ENCODE measurements around the gene IKZF2. TPM values are rescaled to one million over a fixed set of nuclear protein-coding genes. Genes with fewer than 3 reads are reported as not detected.

Gene IKZF2
- polyA plus RNA-seq, 2 of the 4 experiments (the other 2 are of a cell fraction), result 0.17 to 0.44 TPM

DNA sequence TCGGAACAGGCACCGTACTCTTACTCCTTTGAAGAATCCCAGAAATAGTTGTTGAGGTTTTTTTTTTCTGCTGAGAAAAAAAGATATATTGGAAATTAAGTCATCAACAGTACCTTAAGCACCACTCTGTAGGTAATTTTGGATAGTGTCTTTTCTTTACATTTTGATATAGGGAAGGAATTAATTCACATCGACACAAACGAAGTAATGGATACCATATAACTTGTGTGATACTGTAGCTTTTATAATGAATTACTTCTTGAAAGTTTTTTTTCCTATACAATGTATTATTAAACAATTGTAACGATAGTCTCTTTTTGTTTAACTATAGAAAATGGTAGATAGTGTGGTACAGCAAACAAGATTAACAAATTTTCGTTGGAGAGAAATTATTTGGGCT is 1.5 kb upstream of the IKZF2 start:
- Histone ChIP-seq H3K27ac (no peak overlapping the region), H3K9me3 (no peaks in the 10 kb centered on the region), H3K4me2 (peak overlapping the region; percentile 85), H3K4me1 (peaks cover 12% of the 10 kb centered on the region; the same call in 2 of the 3 replicates), H3K4me3 (no peak overlapping the region)
- POLR2A ChIA-PET, result no interaction called here
- FAIRE-seq, result no peak
- CTCF ChIA-PET, result interaction anchor here (0.6 to 0.8 kb wide), 4 partner anchors 87 to 465 kb away, joined by 3 read pairs; no protein-coding TSS in a partner anchor
- no peak for ATAC-seq
- TF ChIP-seq BHLHE40 (IDR thresholded peaks at IDR 0.05; ENCODE audit: low read depth, low read length) (no peak), HDAC2 (IDR thresholded peaks at IDR 0.05) (no peak), FOSL2 (IDR thresholded peaks at IDR 0.05) (no peak), FOSL2 (CRISPR knock-in tag; IDR thresholded peaks at IDR 0.05) (no peak), NFE2L2 (conservative IDR thresholded peaks at IDR 0.05; ENCODE audit: low read length) (no peak), POLR2A (IDR thresholded peaks at IDR 0.05; ENCODE audit: low read length) (no peak), JUN (IDR thresholded peaks at IDR 0.05) (no peak), FOXS1 (CRISPR knock-in tag; IDR thresholded peaks at IDR 0.05) (no peak), FOSB (CRISPR knock-in tag; IDR thresholded peaks at IDR 0.05) (no peak), MYC (IDR thresholded peaks at IDR 0.05; ENCODE audit: borderline replicate concordance, low read length) (no peak), SMC3 (IDR thresholded peaks at IDR 0.05) (no peak), KDM1A (IDR thresholded peaks at IDR 0.05; ENCODE audit: low read depth) (no peak), RCOR1 (IDR thresholded peaks at IDR 0.05; ENCODE audit: low read depth, low read length) (no peak), CEBPB (IDR thresholded peaks at IDR 0.05) (no peak), TP53 (CRISPR knock-in tag; IDR thresholded peaks at IDR 0.05) (no peak), HOXB13 (CRISPR knock-in tag; IDR thresholded peaks at IDR 0.05; ENCODE audit: low read depth) (no peak), POLR2AphosphoS2 (conservative IDR thresholded peaks at IDR 0.05; ENCODE audit: low read length) (no peak), CHD2 (IDR thresholded peaks at IDR 0.05; ENCODE audit: low read length, partially characterized antibody) (no peak), ZSCAN20 (CRISPR knock-in tag; IDR thresholded peaks at IDR 0.05) (no peak)
- TF ChIP-seq, protein P1, sequence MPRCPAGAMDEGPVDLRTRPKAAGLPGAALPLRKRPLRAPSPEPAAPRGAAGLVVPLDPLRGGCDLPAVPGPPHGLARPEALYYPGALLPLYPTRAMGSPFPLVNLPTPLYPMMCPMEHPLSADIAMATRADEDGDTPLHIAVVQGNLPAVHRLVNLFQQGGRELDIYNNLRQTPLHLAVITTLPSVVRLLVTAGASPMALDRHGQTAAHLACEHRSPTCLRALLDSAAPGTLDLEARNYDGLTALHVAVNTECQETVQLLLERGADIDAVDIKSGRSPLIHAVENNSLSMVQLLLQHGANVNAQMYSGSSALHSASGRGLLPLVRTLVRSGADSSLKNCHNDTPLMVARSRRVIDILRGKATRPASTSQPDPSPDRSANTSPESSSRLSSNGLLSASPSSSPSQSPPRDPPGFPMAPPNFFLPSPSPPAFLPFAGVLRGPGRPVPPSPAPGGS (IDR thresholded peaks at IDR 0.05), result no peak
- 88% methylated on average over 6 of the region's 6 CpGs for WGBS (ENCODE audit: missing lambda C conversion rate)
- no peak for DNase-seq (ENCODE audit: low read depth in 1 of 2, low spot score in 1 of 2)

DNA sequence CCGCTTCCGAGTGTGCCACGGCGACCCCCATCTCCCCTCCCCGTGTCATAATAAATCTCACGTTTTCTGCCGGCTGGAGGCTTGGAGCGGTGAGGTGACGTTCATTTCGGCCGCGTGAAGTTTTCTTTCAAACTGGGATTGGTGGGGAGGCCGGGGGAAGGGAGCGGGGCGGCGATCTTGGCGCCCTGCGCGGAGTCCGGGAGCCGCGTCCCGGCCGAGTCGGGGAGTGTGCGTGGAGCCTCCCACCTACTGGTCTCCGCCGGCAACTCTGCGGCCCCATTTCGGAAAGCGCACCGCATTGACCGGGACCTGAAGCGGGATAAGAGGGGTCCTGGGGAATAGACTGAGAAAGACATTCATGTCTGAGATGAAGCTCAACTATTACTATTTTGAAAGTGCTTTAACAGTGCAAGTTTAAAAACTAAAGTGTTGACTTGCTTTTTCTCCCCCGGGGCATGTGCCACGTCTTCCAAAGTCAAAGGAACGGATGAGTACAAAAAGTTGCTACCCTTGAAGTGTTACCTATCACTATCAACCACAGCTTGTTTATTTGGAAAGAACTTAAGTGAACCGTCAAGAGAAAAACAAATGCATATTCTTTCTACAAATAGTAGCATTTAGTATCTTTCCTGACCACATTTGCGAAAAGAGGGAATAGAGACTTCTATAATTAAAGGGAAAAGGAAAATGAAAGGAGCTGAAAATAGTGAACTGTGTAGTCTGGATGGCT is 818 bp upstream of the IKZF2 start:
- FAIRE-seq (no peak), ATAC-seq (peak; percentile 86 to 89), DNase-seq (ENCODE audit: low read depth in 1 of 2, low spot score in 1 of 2) (peak; percentile 35 to 51)
- ChIA-PET POLR2A (no interaction called here), CTCF (no interaction called here)
- peaks cover 12% of the 10 kb centered on the region; the same call in 2 of the 3 replicates for H3K4me1 ChIP-seq
- H3K9me3 ChIP-seq, result no peaks in the 10 kb centered on the region
- peak overlapping the region; percentile 90 for H3K4me3 ChIP-seq
- peak overlapping the region; percentile 85 for H3K4me2 ChIP-seq
- H3K27ac ChIP-seq, result peak overlapping the region; percentile 83 to 92
- 5% methylated on average over 26 of the region's 39 CpGs for WGBS (ENCODE audit: missing lambda C conversion rate)
- peak; percentile 21; the same call in 1 of the 3 replicates for TF ChIP-seq SMC3 (IDR thresholded peaks at IDR 0.05)
- TF ChIP-seq HOXB13 (CRISPR knock-in tag; IDR thresholded peaks at IDR 0.05; ENCODE audit: low read depth), result no peak
- no peak for TF ChIP-seq NPAS2 (CRISPR knock-in tag; IDR thresholded peaks at IDR 0.05; ENCODE audit: borderline replicate concordance)
- no peak for TF ChIP-seq TP53 (CRISPR knock-in tag; IDR thresholded peaks at IDR 0.05)
- 0 out of 2 replicates have a peak, but pooled peaks have one; percentile 35 for TF ChIP-seq RNF2 (IDR thresholded peaks at IDR 0.05; ENCODE audit: borderline replicate concordance, low read depth)
- TF ChIP-seq JUNB (IDR thresholded peaks at IDR 0.05), result no peak
- TF ChIP-seq RAD21 (conservative IDR thresholded peaks at IDR 0.05 in 1 of 2, IDR thresholded peaks at IDR 0.05 in 1 of 2), result peak in 1 of 2 experiments; percentile 2; a peak in 3 of 5 replicates
